Stimulated activated memory B cell treated with anti-CD40 and anti-IgM and Interleukin-4, amounts not matched to agents 10 μg/mL and 1 μg/mL and 100 μg/mL, for 72 hours (primary cell): ENCODE results near the gene USP44.

Experiments
- ATAC-seq: fragments of 150-1000 bp; cut with Tn5 transposase; 2 replicates; pipeline ENCODE4 v1.10.0; 2021
- H3K27ac Mint-ChIP-seq: one replicate; pipeline ENCODE4 v1.8.0; 2022; ENCODE audit warnings: mild to moderate bottlenecking, mixed read lengths
- H3K27me3 Mint-ChIP-seq: one replicate; pipeline ENCODE4 v1.8.0; 2022; ENCODE audit warnings: mixed read lengths
- H3K36me3 Mint-ChIP-seq: one replicate; pipeline ENCODE4 v1.8.0; 2022; ENCODE audit warnings: mixed read lengths
- H3K4me1 Mint-ChIP-seq: one replicate; pipeline ENCODE4 v1.8.0; 2022; ENCODE audit warnings: mixed read lengths
- H3K4me3 Mint-ChIP-seq: one replicate; pipeline ENCODE4 v1.8.0; 2022; ENCODE audit warnings: mild to moderate bottlenecking, moderate library complexity, mixed read lengths
- H3K9me3 Mint-ChIP-seq: one replicate; pipeline ENCODE4 v1.8.0; 2022; ENCODE audit warnings: mixed read lengths

The USP44 gene

DNA sequence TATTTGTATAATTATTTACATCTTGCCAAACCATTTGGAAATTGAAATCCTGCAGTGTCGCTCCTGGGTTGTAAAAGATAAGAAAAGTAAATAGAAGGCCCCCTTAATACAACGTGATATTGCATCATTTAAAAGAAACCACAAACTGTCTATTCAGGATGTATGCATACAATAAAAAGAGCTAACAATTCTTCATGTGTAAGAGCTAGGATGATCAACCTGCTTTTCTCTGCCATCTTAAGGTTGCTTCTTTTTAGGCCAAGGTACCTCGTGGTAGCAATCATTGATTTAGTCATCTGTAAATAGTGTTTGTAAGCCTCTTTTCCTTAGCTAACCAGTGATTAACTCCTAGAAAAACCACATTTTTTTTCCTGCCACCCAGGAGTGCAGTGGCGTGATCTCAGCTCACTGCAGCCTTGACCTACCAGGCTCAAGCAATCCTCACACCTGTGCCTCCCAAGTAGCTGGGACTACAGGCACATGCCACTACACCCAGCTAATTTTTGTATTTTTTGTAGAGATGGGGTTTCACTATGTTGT lies 3.3 kb upstream of the USP44 start:
- H3K36me3 Mint-ChIP-seq: no peaks in the 10 kb centered on the region
- peaks cover 20% of the 10 kb centered on the region for H3K4me1 Mint-ChIP-seq
- no peaks in the 10 kb centered on the region for H3K9me3 Mint-ChIP-seq
- H3K4me3 Mint-ChIP-seq: no peak overlapping the region
- no peaks in the 10 kb centered on the region for H3K27me3 Mint-ChIP-seq
- ATAC-seq: no peak
- no peak overlapping the region for H3K27ac Mint-ChIP-seq

DNA sequence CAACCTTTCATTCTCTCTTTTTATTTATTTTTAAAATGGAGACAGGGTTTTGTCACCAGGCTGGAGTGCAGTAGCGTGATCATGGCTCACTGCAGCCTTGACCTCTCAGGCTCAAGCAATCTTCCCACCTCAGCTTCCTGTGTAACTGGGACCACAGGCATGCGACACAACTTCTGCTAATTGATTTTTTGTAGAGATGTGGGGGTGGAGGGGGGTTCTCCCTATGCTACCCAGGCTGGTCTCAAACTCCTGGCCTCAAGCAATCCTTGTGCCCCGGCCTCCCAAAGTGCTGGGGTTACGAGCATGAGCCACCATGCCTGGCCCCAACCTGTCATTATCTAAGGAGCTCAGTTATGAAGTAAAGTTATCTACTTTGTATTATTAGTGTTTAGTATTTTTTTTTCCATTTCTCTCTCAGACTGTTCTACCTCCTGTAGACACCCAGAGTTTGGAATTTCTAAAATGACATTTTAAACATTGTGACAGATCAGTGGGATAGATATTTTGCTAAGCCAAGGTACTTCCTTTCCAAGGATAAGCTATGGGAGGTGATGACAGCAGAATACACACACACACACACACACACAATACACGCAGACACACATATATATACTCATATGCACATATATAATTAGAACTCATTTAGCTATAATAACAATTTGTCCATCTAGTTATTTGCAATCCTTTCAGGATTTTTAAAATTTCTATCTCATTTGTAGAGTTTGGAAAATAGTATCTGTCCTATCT lies 2.1 kb upstream of the USP44 start:
- Mint-ChIP-seq H3K36me3 (no peaks in the 10 kb centered on the region), H3K4me1 (peaks cover 26% of the 10 kb centered on the region), H3K27me3 (no peaks in the 10 kb centered on the region), H3K27ac (peak overlapping the region; percentile 49), H3K9me3 (no peaks in the 10 kb centered on the region), H3K4me3 (no peak overlapping the region)
- no peak for ATAC-seq

- no peak overlapping the region for H3K27ac Mint-ChIP-seq
- H3K27me3 Mint-ChIP-seq: no peaks in the 10 kb centered on the region
- H3K4me1 Mint-ChIP-seq: peaks cover 35% of the 10 kb centered on the region
- H3K9me3 Mint-ChIP-seq: no peaks in the 10 kb centered on the region
- no peak for ATAC-seq
- no peak overlapping the region for H3K4me3 Mint-ChIP-seq
- H3K36me3 Mint-ChIP-seq: no peaks in the 10 kb centered on the region
Observed at GRCh38 chr12:95551913-95552516, 739 bp upstream of the USP44 start.

DNA sequence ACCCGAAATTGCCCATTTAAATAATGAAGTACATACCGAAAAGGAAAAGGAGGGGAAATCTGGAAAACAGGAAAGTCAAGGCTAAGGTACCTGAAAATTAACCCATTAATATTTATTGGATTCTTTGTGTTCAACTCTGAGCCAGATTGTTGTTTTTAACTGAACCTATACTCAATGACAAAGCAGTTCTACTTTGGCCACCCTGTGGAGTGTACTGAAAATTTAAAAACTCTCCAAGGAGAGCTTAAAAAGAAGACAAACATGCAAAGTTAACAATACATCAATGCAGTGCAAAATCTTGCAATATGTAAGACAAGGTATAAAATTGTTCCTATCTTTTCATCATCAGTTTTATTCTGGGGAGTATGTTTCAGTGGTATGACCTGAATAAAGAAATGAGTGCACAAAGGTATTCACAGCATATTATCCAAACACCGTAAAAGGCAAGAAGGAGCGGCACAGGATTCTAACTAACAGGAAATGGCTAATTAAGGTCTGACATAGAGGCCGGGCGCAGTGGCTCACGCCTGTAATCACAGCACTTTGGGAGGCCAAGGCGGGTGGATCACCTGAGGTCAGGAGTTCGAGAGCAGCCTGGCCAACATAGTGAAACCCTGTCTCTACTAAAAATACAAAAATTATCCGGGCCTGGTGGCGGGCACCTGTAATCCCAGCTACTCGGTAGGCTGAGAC lies 1.7 kb downstream of the USP44 start:
- H3K9me3 Mint-ChIP-seq: no peaks in the 10 kb centered on the region
- no peaks in the 10 kb centered on the region for H3K27me3 Mint-ChIP-seq
- peaks cover 35% of the 10 kb centered on the region for H3K4me1 Mint-ChIP-seq
- H3K4me3 Mint-ChIP-seq: peak overlapping the region; percentile 84
- ATAC-seq: no peak
- no peaks in the 10 kb centered on the region for H3K36me3 Mint-ChIP-seq
- peak overlapping the region; percentile 81 for H3K27ac Mint-ChIP-seq

DNA sequence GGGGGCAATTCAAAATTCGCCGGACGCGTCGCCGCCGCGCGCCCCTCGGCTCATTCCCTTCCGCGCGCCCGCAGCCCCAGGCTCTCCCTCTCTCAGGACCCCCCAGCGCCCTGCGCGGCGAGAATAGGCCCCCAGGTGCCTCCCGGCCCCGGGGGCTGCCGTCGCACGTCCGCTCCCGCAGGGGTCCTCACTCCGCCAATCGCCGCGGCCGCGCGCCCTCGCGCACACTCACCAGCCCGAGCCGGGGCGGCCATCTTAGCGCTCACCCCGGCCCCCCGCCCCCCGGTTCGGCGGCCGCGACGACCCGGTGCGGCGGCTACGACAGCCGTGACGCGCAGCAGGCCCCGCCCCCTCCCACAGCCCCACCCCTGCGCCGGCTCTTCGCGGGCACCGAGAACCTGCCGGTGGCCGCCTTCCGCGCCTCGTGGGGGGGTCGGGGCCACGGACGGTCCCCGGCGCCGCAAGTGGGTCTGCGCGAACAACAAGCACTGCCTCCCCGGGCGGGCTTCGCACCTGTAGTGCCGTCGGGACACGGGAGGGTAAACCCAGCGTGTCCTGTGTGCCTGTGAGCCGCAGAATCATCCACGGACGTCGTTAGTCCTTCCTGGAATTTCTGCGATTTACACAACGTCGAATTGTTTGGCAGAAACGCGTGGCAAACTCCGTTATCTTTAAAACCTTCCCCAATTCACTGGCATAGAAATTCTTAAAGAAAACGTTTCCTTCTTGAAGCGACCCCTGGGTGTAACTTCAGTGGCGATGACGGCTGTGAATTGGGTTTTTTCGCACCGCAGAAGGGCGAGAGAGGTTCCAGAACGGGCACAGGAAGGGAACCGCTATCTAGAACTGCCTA lies 2.5 kb downstream of the USP44 start:
- Mint-ChIP-seq H3K4me3 (peak overlapping the region; percentile 84), H3K9me3 (no peaks in the 10 kb centered on the region), H3K36me3 (no peaks in the 10 kb centered on the region), H3K27ac (peak overlapping the region; percentile 81), H3K4me1 (peaks cover 35% of the 10 kb centered on the region), H3K27me3 (no peaks in the 10 kb centered on the region)
- peak; percentile 94 for ATAC-seq

DNA sequence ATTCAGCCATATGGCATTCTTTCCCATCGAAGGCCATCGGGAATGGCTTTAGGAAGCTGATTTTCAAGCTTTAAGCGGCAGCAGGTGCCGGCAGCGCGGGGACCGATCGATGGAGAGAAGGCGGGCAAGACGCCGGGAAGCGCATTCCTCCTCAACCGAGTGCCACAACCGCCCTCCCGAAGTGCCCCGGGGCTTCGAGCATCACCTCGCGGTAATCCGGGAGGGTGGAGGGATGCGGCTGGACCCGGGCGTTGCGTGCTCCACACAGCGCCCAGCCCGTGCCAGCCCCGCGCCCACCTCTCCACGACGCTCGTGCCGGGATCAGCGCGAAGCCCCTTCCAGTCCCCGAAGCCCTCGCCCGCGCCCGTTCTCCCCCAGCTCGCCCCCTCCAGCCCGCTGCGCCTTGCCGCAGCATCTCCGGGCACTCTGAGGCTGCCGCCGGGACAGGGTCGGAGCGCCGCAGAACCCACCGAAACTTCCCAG lies 3.2 kb downstream of the USP44 start:
- no peaks in the 10 kb centered on the region for H3K27me3 Mint-ChIP-seq

DNA sequence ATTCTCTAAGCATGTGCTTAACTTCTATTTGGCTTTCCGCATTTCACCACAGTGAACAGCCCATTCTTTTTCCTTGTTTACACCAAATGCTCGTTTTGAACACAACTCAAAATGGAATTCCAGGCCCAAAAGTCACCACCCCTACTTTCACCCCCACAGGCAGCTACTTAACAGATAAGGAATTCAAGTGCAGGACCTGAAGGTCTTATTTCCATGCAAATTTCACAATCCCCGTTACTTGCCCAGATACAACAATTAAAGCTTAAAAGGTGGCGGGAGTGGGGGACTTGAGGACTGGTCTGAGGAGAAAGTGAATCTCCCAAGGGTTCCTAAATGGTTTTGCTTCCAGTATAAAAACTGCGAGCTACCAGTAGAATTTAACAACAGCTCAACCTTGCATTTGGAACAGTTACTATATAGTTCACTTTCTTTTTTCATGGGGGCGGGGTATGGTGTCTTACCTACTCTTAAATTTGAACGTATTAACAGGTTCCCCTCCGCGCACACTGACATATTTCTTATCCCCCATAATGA lies 3.7 kb downstream of the USP44 start:
- Mint-ChIP-seq H3K4me1 (peaks cover 29% of the 10 kb centered on the region), H3K4me3 (peak overlapping the region; percentile 84), H3K36me3 (no peaks in the 10 kb centered on the region), H3K9me3 (no peaks in the 10 kb centered on the region), H3K27me3 (no peaks in the 10 kb centered on the region), H3K27ac (peak overlapping the region; percentile 81)
- ATAC-seq: no peak

More for the DNA sequence above, 3.2 kb downstream of the USP44 start:
- peak; percentile 67 for ATAC-seq
- Mint-ChIP-seq H3K36me3 (no peaks in the 10 kb centered on the region), H3K9me3 (no peaks in the 10 kb centered on the region), H3K4me3 (peak overlapping the region; percentile 84), H3K4me1 (peaks cover 32% of the 10 kb centered on the region), H3K27ac (peak overlapping the region; percentile 81)

GRCh38 chr12:95546491-95546813 lies 4.8 kb downstream of the USP44 start:
- Mint-ChIP-seq H3K4me3 (no peak overlapping the region), H3K27me3 (no peaks in the 10 kb centered on the region), H3K4me1 (peaks cover 19% of the 10 kb centered on the region), H3K36me3 (no peaks in the 10 kb centered on the region), H3K9me3 (no peaks in the 10 kb centered on the region), H3K27ac (no peak overlapping the region)
- no peak for ATAC-seq

DNA sequence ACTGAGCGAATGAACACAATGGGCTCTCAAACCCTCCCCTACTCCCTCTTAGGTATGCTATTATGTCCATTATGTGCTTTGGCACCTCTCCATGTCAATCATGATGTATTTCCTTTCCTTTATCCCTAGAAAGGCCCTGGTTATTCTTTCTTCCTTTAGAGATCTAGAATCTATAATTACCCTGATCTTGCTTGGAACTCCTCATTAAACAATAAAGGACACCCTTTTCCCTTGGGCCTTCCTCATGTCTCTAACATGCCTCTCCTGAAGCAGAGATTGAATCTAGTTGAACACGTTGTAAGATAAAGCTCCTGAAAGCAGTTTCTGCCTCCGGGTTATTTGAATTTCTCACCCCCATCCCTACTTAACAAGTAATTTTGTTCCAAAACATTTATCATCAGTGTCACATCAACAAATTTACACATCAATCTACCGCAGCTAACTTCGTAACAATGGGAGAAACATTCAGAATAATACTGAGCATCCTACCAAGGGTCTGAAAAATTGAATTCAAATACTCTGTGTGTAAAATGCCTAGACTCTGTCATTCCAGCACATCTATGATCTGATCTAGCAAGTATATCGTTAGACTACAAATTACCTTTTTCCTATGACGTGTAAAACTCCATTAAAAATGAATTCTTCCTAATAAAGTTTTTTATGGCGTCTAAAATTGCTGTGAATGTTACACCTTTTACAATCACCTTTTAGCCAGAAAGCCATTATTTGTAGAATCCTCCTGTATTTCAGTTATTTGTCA lies 5.4 kb downstream of the USP44 start:
- no peaks in the 10 kb centered on the region for H3K27me3 Mint-ChIP-seq
- no peak overlapping the region for H3K4me3 Mint-ChIP-seq
- H3K27ac Mint-ChIP-seq: no peak overlapping the region
- ATAC-seq: no peak
- H3K9me3 Mint-ChIP-seq: no peaks in the 10 kb centered on the region
- peaks cover 15% of the 10 kb centered on the region for H3K4me1 Mint-ChIP-seq
- H3K36me3 Mint-ChIP-seq: no peaks in the 10 kb centered on the region

GRCh38 chr12:95545303-95545702 lies 6.0 kb downstream of the USP44 start:
- Mint-ChIP-seq H3K4me3 (no peak overlapping the region), H3K4me1 (peaks cover 15% of the 10 kb centered on the region), H3K27me3 (no peaks in the 10 kb centered on the region), H3K9me3 (no peaks in the 10 kb centered on the region), H3K27ac (no peak overlapping the region), H3K36me3 (no peaks in the 10 kb centered on the region)
- ATAC-seq: no peak

- Mint-ChIP-seq H3K27ac (no peak overlapping the region), H3K9me3 (no peaks in the 10 kb centered on the region), H3K4me3 (no peak overlapping the region), H3K27me3 (no peaks in the 10 kb centered on the region), H3K4me1 (peaks cover 15% of the 10 kb centered on the region), H3K36me3 (no peaks in the 10 kb centered on the region)
- ATAC-seq: no peak
Observed at GRCh38 chr12:95544756-95545155, 6.5 kb downstream of the USP44 start.

DNA sequence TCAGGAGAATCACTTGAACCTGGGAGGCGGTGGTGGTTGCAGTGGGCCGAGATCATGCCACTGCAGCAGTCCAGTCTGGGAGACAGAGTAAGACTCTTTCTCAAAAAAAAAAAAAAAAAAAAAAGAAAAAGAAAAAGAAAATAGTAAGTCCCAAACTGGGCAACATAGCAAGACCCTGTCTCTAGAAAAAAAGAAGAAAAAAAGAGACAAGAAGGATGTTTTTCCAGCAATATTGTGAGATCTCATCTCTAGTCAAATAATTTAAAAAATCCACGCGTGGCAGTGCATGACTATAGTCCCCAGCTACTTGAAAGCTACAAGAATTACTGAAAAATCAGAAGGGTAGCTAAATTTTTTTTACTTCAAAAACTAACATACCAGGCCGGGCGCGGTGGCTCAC lies 8.0 kb downstream of the USP44 start:
- Mint-ChIP-seq H3K4me1 (peaks cover 9% of the 10 kb centered on the region), H3K9me3 (no peaks in the 10 kb centered on the region), H3K27me3 (no peaks in the 10 kb centered on the region), H3K4me3 (no peak overlapping the region), H3K36me3 (no peaks in the 10 kb centered on the region), H3K27ac (no peak overlapping the region)
- ATAC-seq: no peak

GRCh38 chr12:95541436-95541835 lies 9.8 kb downstream of the USP44 start:
- ATAC-seq: no peak
- Mint-ChIP-seq H3K27me3 (no peaks in the 10 kb centered on the region), H3K9me3 (no peaks in the 10 kb centered on the region), H3K4me1 (no peaks in the 10 kb centered on the region), H3K27ac (no peak overlapping the region), H3K4me3 (no peak overlapping the region), H3K36me3 (no peaks in the 10 kb centered on the region)

DNA sequence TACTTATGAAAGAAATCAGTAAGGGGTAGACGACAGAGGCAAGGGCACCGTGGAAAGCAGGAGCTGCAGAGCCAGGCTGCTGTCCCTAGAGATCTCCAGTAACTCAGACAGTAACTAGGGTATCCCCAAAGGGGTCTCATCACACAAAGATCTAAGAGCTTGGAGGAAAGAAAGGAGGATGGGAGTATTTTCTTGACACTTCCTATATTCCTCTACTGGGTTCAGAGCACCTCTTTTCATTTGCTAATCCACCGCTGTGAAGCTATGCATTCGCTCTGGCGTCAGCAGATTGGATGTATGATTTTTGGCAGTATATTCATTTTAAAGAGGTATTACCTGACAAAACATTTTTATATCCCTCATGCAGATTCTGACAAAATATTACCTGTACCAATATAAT lies 12.6 kb downstream of the USP44 start:
- ATAC-seq: no peak
- Mint-ChIP-seq H3K4me3 (no peak overlapping the region), H3K36me3 (no peaks in the 10 kb centered on the region), H3K4me1 (no peaks in the 10 kb centered on the region), H3K27me3 (no peaks in the 10 kb centered on the region), H3K27ac (no peak overlapping the region), H3K9me3 (no peaks in the 10 kb centered on the region)
